ENCODE results near the gene DOK7.

Gene DOK7

DNA sequence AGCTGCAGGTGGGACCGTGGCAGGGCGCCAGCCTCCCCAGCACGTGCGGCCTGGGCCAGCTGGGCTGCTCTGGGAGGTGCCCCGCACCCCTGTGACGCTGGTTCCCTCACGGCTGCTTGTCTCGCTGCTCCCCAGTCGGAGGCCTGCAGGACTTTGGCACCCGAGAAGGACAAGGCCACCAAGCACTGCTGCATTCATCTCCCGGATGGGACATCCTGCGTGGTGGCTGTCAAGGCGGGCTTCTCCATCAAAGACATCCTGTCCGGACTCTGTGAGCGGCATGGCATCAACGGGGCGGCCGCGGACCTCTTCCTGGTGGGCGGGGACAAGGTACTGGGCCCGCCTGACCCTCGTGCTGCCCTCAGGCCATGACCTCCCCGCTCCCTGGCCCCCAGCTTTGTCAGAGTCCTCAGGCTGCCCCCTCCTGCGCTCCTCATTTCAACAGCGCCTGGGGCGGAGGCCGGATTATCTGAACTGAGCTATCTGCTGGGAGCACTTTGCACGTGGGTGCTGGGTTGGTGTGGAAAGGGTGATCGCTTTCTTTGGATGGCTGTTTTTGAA lies 40.8 kb upstream of the DOK7 start:
- H3K4me3 ChIP-seq (replicated peaks in 1 of 2; ENCODE audit: low read depth in 2 of 2, low read length in 2 of 2) = no peak overlapping the region
- TF ChIP-seq, protein P1, sequence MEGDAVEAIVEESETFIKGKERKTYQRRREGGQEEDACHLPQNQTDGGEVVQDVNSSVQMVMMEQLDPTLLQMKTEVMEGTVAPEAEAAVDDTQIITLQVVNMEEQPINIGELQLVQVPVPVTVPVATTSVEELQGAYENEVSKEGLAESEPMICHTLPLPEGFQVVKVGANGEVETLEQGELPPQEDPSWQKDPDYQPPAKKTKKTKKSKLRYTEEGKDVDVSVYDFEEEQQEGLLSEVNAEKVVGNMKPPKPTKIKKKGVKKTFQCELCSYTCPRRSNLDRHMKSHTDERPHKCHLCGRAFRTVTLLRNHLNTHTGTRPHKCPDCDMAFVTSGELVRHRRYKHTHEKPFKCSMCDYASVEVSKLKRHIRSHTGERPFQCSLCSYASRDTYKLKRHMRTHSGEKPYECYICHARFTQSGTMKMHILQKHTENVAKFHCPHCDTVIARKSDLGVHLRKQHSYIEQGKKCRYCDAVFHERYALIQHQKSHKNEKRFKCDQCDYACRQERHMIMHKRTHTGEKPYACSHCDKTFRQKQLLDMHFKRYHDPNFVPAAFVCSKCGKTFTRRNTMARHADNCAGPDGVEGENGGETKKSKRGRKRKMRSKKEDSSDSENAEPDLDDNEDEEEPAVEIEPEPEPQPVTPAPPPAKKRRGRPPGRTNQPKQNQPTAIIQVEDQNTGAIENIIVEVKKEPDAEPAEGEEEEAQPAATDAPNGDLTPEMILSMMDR (IDR thresholded peaks at IDR 0.05; ENCODE audit: low read depth, low read length) = no peak
- no peak for DNase-seq (ENCODE audit: low read depth in 2 of 2)

DNA sequence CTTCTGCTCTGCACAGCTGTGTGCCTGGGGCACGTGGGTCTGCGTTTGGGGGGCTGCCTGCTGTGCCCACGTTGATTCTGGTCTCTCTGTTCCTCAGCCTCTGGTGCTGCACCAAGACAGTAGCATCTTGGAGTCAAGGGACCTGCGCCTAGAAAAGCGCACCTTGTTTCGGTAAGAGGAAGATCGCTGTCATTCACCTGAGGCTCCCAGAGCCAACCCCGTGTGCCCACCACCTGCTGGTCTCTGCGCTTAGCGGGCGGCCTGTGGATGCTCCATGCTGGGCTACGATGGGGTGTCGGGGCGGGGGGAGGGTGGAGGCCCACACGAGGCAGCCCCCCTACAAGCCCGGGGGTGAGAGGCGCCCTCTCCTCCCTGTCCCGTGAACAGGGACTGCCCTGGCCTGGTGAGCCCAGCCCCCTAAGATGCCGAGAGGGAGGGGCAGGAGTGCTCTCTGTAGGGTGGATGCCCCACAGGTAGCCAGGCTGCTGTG lies 40.3 kb upstream of the DOK7 start:
- DNase-seq (ENCODE audit: low read depth in 2 of 2) = no peak
- TF ChIP-seq, protein P1 (IDR thresholded peaks at IDR 0.05; ENCODE audit: low read depth, low read length) = no peak
- H3K4me3 ChIP-seq (replicated peaks in 1 of 2; ENCODE audit: low read depth in 2 of 2, low read length in 2 of 2) = no peak overlapping the region

DNA sequence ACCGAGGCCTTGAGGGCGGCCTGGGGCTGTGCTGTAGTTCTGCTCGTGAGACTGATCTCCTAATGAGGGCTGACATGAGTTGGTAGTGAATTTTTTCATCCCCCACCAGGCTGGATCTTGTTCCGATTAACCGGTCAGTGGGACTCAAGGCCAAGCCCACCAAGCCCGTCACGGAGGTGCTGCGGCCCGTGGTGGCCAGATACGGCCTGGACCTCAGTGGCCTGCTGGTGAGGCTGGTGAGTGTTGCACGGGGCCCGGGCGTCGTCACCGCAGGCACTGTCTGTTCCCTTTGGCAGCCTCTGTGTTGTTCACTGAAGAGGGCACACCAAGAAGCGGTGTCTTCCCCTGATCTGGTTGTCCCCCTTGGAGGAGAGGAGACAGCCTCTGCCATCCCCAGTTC lies 39.7 kb upstream of the DOK7 start:
- DNase-seq (ENCODE audit: low read depth in 2 of 2) = no peak
- H3K4me3 ChIP-seq (replicated peaks in 1 of 2; ENCODE audit: low read depth in 2 of 2, low read length in 2 of 2) = no peak overlapping the region
- TF ChIP-seq, protein P1 (IDR thresholded peaks at IDR 0.05; ENCODE audit: low read depth, low read length) = no peak

DNA sequence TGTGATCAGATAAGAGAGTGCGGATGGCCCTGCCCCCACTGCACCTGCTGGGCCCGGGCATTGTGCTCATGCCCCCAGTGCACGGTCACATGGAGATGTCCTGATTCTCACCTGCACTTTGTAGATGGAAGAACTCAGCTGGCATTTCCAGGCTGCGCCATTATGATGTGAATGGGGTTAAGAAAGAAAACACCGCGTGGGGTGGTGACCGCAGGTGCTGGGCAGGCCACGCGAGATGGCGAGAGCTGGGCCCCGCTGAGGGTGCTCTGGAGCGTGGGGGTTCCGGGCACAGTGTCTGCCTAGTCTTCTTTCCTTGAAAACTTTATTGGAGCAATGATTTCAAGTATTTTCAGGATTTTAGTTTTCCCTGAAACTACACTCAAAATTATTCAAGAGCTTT lies 39.2 kb upstream of the DOK7 start:
- no peak for DNase-seq (ENCODE audit: low read depth in 2 of 2)
- H3K4me3 ChIP-seq (replicated peaks in 1 of 2; ENCODE audit: low read depth in 2 of 2, low read length in 2 of 2) = no peak overlapping the region
- TF ChIP-seq, protein P1 (IDR thresholded peaks at IDR 0.05; ENCODE audit: low read depth, low read length) = no peak

DNA sequence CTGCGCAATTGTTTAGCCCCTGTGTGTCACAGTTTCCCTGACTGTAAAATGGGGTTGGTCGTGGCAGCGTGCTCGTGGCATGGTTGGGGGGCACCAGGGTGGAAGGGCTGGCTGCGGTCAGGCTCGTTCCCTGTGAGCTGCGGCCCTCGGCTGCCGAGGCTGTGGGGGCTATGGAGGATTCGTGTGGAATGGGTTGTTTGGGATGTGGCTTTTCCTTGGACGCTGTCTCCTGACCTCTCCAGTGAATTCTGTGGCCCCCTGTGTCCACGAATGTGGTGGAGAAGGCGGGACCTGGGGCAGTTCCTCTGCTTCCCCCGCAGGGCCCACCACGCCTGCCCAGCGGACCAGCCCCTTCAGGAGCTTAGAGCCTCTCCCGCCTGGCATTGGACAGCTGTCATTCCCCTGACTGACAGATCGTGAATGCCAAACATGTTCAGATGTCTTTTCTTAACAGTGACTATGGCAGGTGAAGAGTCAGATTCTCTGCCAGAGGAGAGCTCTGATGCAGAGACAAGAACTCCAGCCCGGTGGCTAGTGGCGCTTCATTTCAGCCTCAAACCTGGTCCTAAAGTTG lies 38.5 kb upstream of the DOK7 start:
- DNase-seq (ENCODE audit: low read depth in 2 of 2) = no peak
- TF ChIP-seq, protein P1 (IDR thresholded peaks at IDR 0.05; ENCODE audit: low read depth, low read length) = no peak
- no peak overlapping the region for H3K4me3 ChIP-seq (replicated peaks in 1 of 2; ENCODE audit: low read depth in 2 of 2, low read length in 2 of 2)

DNA sequence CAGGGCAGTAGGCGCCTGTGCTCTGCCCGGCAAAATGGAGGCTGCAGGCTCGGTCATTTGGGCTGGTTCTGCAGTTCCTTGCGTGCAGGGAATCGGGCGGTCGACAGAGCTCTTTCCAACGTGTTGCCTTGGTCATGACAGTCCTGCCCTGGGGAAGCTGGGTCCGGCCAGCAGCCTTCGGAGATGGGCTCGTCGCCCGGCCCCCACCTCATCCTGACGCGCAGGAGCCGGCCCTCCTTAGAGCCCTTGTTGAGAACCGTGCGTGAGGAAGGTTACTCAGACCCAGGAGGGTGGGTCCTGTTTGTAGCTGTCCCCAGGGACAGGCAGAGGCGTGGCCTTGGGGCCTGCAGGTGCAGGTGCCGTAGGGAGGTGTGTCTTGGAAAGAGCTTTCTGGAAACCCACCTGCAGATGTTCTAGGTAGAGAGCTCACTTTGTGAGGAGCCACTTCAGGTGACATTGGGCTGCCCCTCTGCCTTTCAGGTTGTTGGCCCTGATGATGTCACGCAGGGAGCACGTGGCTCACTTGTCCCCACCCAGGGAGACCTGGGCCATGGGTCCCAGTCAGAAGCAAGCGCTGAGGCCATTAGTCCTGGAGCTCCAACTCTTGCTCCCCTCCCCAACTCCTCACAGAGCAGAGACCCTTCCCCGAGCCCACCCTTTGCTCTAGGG lies 36.5 kb upstream of the DOK7 start:
- no peak overlapping the region for H3K4me3 ChIP-seq (replicated peaks in 1 of 2; ENCODE audit: low read depth in 2 of 2, low read length in 2 of 2)
- no peak for DNase-seq (ENCODE audit: low read depth in 2 of 2)
- TF ChIP-seq, protein P1 (IDR thresholded peaks at IDR 0.05; ENCODE audit: low read depth, low read length) = no peak

Measured in cardiac fibroblast (primary cell).